Measurements from ENCODE around the gene CCDC57. TPM values are rescaled to one million over a fixed set of nuclear protein-coding genes. Genes with fewer than 3 reads are reported as not detected.

CCDC57 gene
- total and polyA plus RNA-seq, 8 donors = 43.9 to 166 (median 75.4) TPM

DNA sequence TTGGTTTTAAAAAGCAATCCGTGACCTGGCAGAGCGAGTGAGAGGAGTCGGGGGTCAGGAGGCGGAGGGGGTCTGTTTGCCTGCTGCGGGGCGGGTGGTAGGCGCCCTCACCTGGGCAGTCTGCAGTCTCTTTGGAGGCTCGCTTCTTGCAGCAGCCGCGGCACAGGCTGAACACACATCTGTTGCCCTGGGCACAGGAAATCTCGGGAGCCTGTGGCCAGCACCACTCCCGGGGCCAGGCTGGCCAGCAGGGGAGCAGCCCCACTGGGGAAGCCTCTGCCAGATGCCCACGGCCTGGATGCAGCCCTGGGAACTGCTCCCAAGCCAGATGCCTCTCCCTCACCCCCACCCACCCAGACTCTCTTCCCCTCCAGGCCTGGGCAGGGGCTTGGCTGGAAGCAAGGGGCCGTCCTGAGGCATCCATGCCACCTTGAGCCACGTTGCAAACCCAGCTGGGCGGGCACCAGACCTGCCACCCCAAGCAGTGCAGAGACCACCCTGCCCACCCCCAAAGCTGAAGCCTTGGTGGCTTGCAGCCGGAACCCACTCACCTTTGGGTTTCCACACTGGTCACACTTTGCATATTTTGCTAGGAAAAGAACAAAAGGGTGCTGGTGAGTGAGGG, 154.3 kb downstream of the CCDC57 start:
- peaks cover 80 to 100% (median 99%) of the 10 kb centered on the region in 4 donors for H3K36me3 ChIP-seq
- H3K27me3 ChIP-seq = no peaks in the 10 kb centered on the region
- intact Hi-C loops (cut with DNase I; ENCODE audit: low total_unique reads) = no loop called here
- H3K4me1 ChIP-seq = peaks cover 6 to 26% (median 15%) of the 10 kb centered on the region in 4 donors
- H3K9me3 ChIP-seq = no peaks in the 10 kb centered on the region
- DNase-seq = peak in 1 of 2 donors; percentile 42
- TF ChIP-seq, protein P1, sequence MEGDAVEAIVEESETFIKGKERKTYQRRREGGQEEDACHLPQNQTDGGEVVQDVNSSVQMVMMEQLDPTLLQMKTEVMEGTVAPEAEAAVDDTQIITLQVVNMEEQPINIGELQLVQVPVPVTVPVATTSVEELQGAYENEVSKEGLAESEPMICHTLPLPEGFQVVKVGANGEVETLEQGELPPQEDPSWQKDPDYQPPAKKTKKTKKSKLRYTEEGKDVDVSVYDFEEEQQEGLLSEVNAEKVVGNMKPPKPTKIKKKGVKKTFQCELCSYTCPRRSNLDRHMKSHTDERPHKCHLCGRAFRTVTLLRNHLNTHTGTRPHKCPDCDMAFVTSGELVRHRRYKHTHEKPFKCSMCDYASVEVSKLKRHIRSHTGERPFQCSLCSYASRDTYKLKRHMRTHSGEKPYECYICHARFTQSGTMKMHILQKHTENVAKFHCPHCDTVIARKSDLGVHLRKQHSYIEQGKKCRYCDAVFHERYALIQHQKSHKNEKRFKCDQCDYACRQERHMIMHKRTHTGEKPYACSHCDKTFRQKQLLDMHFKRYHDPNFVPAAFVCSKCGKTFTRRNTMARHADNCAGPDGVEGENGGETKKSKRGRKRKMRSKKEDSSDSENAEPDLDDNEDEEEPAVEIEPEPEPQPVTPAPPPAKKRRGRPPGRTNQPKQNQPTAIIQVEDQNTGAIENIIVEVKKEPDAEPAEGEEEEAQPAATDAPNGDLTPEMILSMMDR (IDR thresholded peaks at IDR 0.05) = peak in 1 of 7 experiments; percentile 7
- TF ChIP-seq POLR2AphosphoS5 (IDR thresholded peaks at IDR 0.05) (no peak), EP300 (IDR thresholded peaks at IDR 0.05) (no peak)
- H3K27ac ChIP-seq = peak overlapping the region in 1 of 5 donors; percentile 5
- no peak overlapping the region for H3K4me3 ChIP-seq
- 61 to 83% (median 63%) methylated on average over 10 to 17 of the region's 17 CpGs for WGBS, 5 donors

DNA sequence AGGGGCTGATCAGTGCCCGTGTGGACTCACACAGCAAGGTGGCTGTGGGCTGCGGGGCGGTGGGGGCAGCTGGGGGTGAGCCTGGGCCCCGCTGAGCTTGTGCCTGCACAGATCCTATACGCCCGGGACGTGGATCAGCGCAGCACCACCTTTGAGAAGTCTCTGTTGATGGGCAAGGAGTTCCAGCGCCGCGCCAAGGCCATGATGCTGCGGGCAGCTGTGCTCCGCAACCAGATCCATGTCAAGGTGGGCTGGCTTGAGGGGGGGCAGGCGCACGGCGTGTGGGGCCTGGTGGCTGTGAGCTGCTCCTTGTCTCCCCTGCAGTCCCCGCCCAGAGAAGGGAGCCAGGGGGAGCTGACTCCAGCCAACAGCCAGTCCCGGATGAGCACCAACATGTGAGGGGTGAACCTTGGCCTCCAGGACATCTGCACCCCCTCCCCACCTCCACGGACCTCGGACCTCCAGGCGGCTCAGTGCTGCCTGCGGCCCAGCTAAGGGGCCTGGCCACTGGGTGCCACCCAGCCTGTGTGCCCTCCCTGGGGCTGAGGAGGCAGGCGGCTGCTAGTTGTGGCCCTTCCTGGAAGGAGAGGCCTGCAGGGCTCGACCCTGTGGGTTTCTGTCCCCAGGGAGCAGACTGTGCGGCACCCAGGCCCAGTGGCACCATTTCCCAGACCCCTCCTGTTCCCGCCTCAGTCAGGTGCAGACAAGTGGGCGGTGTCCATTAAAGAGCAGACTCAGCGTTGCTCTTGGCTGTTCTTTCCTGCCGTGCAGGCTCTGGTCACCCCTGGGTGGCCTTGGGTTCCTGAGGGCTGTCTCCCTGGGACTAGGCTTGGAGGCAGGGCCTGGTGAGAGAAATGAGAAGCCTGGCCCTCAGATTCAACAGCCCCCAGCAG, 155.7 kb downstream of the CCDC57 start:
- Histone ChIP-seq H3K9me3 (no peaks in the 10 kb centered on the region), H3K27ac (no peak overlapping the region), H3K36me3 (peaks cover 67 to 89% (median 87%) of the 10 kb centered on the region in 4 donors), H3K4me3 (no peak overlapping the region), H3K27me3 (no peaks in the 10 kb centered on the region), H3K4me1 (peaks cover 18 to 33% (median 24%) of the 10 kb centered on the region in 4 donors)
- intact Hi-C loops (cut with DNase I; ENCODE audit: low total_unique reads) = no loop called here
- TF ChIP-seq POLR2AphosphoS5 (IDR thresholded peaks at IDR 0.05) (no peak), EP300 (IDR thresholded peaks at IDR 0.05) (no peak)
- TF ChIP-seq, protein P1 (IDR thresholded peaks at IDR 0.05) = no peak
- WGBS, 5 donors = 79 to 92% (median 83%) methylated on average over 14 to 29 of the region's 29 CpGs
- no peak for DNase-seq

DNA sequence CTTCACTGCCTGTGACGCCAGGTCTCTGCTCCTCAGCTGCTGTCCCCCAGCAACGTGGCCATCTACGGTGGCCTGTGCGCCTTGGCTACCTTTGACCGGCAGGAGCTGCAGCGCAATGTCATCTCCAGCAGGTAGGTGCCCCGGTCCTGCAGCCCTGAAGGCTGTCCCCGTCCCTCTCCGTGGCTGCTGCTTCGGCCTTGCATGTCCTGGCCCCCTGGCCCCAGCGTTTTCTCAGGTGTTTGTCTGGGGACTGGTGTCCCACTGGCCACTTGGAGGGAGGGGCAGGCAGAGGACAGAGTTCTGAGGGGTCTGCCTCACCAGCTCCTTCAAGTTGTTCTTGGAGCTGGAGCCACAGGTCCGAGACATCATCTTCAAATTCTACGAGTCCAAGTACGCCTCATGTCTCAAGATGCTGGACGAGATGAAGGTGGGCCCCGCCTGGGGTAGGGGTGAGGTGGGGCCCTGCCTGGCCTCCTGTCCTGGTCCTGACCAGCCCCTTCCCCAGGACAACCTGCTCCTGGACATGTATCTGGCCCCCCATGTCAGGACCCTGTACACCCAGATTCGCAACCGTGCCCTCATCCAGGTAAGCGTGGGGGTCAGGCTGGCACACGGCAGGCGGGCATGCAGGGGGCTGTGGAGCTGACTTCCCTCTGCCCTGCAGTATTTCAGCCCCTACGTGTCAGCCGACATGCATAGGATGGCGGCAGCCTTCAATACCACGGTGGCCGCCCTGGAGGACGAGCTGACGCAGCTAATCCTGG, 156.5 kb downstream of the CCDC57 start:
- H3K4me1 ChIP-seq = peaks cover 18 to 34% (median 25%) of the 10 kb centered on the region in 4 donors
- H3K27me3 ChIP-seq = no peaks in the 10 kb centered on the region
- H3K27ac ChIP-seq = no peak overlapping the region
- intact Hi-C loops (cut with DNase I; ENCODE audit: low total_unique reads) = no loop called here
- 84 to 89% (median 89%) methylated on average over 17 to 28 of the region's 28 CpGs for WGBS, 5 donors
- H3K4me3 ChIP-seq = no peak overlapping the region
- H3K36me3 ChIP-seq = peaks cover 63 to 81% (median 79%) of the 10 kb centered on the region in 4 donors
- TF ChIP-seq POLR2AphosphoS5 (IDR thresholded peaks at IDR 0.05) (no peak), EP300 (IDR thresholded peaks at IDR 0.05) (no peak), POLR2A (IDR thresholded peaks at IDR 0.05) (no peak)
- TF ChIP-seq, protein P1 (IDR thresholded peaks at IDR 0.05) = no peak
- DNase-seq = no peak
- H3K9me3 ChIP-seq = no peaks in the 10 kb centered on the region

All from stomach (tissue), 9 donors.